ENCODE data around the gene CIB4.

DNA sequence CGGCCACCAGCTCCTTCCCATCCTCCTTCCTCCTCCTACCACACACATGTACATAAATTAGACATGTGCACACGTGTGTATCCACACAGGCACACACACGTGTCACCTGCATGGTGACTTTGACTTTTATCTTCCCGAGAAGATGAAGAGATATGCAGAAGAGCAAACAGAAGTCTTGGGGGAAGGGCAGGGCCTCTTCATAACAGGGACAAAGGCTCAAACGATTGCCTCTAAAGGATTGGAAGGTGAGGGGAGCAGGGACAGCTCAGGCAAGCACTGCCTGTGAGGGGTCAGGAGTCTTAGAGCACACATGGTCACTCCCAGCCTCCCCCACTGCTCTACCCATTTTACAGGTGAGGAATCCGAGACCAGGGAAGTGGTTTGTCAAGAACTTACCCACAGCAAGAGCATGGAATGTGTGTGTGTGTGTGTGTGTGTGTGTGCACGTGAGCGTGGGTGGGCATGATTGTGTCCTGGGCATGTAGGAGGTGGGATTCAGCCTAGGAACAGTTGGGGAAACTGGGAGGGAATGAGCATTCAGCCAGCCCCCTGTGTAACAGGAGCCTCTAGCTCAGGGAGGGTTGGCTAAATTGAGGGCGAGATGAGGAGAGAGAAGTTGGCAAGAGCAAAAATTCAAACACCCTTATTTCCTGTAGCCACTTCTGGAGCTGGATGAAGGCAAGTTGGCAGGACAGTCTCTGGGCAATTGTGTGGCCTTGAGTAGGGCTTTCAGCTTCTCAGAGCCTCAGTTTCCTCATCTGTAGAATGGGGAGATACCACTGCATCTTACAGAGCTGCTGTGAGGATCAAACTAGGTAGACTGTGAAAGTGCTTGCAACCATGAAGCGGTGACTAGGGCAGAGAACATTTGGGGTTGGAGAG is 24.2 kb downstream of the CIB4 start:
- TF ChIP-seq, protein P1, sequence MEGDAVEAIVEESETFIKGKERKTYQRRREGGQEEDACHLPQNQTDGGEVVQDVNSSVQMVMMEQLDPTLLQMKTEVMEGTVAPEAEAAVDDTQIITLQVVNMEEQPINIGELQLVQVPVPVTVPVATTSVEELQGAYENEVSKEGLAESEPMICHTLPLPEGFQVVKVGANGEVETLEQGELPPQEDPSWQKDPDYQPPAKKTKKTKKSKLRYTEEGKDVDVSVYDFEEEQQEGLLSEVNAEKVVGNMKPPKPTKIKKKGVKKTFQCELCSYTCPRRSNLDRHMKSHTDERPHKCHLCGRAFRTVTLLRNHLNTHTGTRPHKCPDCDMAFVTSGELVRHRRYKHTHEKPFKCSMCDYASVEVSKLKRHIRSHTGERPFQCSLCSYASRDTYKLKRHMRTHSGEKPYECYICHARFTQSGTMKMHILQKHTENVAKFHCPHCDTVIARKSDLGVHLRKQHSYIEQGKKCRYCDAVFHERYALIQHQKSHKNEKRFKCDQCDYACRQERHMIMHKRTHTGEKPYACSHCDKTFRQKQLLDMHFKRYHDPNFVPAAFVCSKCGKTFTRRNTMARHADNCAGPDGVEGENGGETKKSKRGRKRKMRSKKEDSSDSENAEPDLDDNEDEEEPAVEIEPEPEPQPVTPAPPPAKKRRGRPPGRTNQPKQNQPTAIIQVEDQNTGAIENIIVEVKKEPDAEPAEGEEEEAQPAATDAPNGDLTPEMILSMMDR (IDR thresholded peaks at IDR 0.05) = no peak
- TF ChIP-seq POLR2A (IDR thresholded peaks at IDR 0.05) (no peak), EP300 (IDR thresholded peaks at IDR 0.05) (no peak), POLR2AphosphoS5 (IDR thresholded peaks at IDR 0.05) (no peak)

All from sigmoid colon (tissue), 4 donors.